ENCODE results near the gene SSRP1.

- TF ChIP-seq FOXM1 (IDR thresholded peaks at IDR 0.05; ENCODE audit: borderline replicate concordance, low read depth) (no peak), CEBPB (IDR thresholded peaks at IDR 0.05) (no peak), TAF1 (IDR thresholded peaks at IDR 0.05; ENCODE audit: low read depth) (no peak), RAD21 (IDR thresholded peaks at IDR 0.05; ENCODE audit: low read depth) (no peak), EGR1 (IDR thresholded peaks at IDR 0.05) (no peak), YY1 (IDR thresholded peaks at IDR 0.05; ENCODE audit: low read depth) (no peak), TEAD4 (IDR thresholded peaks at IDR 0.05) (no peak), CREB1 (IDR thresholded peaks at IDR 0.05; ENCODE audit: low read depth) (no peak), MAX (IDR thresholded peaks at IDR 0.05) (no peak), USF1 (IDR thresholded peaks at IDR 0.05) (no peak)
- TF ChIP-seq, protein P1, sequence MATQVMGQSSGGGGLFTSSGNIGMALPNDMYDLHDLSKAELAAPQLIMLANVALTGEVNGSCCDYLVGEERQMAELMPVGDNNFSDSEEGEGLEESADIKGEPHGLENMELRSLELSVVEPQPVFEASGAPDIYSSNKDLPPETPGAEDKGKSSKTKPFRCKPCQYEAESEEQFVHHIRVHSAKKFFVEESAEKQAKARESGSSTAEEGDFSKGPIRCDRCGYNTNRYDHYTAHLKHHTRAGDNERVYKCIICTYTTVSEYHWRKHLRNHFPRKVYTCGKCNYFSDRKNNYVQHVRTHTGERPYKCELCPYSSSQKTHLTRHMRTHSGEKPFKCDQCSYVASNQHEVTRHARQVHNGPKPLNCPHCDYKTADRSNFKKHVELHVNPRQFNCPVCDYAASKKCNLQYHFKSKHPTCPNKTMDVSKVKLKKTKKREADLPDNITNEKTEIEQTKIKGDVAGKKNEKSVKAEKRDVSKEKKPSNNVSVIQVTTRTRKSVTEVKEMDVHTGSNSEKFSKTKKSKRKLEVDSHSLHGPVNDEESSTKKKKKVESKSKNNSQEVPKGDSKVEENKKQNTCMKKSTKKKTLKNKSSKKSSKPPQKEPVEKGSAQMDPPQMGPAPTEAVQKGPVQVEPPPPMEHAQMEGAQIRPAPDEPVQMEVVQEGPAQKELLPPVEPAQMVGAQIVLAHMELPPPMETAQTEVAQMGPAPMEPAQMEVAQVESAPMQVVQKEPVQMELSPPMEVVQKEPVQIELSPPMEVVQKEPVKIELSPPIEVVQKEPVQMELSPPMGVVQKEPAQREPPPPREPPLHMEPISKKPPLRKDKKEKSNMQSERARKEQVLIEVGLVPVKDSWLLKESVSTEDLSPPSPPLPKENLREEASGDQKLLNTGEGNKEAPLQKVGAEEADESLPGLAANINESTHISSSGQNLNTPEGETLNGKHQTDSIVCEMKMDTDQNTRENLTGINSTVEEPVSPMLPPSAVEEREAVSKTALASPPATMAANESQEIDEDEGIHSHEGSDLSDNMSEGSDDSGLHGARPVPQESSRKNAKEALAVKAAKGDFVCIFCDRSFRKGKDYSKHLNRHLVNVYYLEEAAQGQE (IDR thresholded peaks at IDR 0.05; ENCODE audit: low read depth), result no peak
Observed at GRCh38 chr11:57301711-57302423, 33.8 kb downstream of the SSRP1 start.

All from Ishikawa (cell line).